Neural crest cell (in vitro differentiated cells): Measurements from ENCODE around the gene EYA4. TPM values are rescaled to one million over a fixed set of nuclear protein-coding genes. Genes with fewer than 3 reads are reported as not detected.

ENCODE experiments used
- DNase-seq: peaks from one replicate; pipeline ENCODE4 v3.0.0; 2021; ENCODE audit warnings: low read depth, mixed read lengths, low spot score
- H3K27ac Mint-ChIP-seq: one replicate; pipeline ENCODE4 v1.8.0; 2021; ENCODE audit warnings: mild to moderate bottlenecking, mixed read lengths; ENCODE audit not compliant: unreplicated experiment
- H3K27me3 Mint-ChIP-seq: 2 replicates; pipeline ENCODE4 v1.8.0; 2021; ENCODE audit warnings: low read depth, mild to moderate bottlenecking, mixed read lengths
- H3K36me3 Mint-ChIP-seq: 2 replicates; pipeline ENCODE4 v1.8.0; 2021; ENCODE audit warnings: low read depth, mild to moderate bottlenecking, mixed read lengths
- H3K4me1 Mint-ChIP-seq: 2 replicates; pipeline ENCODE4 v1.8.0; 2021; ENCODE audit warnings: mixed read lengths
- H3K4me3 Mint-ChIP-seq: one replicate; pipeline ENCODE4 v1.8.0; 2021; ENCODE audit warnings: mild to moderate bottlenecking, mixed read lengths
- H3K9me3 Mint-ChIP-seq: 2 replicates; pipeline ENCODE4 v1.8.0; 2021; ENCODE audit warnings: mixed read lengths
- CTCF ChIP-seq: fragments of 200-600 bp; sonication (generic); conservative IDR thresholded peaks from 2 replicates; pipeline ENCODE4 v1.5.0; 2021; ENCODE audit warnings: antibody characterized with exemption, mild to moderate bottlenecking
- total RNA-seq: library from RNA; stranded (reverse); gene quantifications from 2 replicates; pipeline ENCODE4 v1.2.1, GENCODE V29; 2021

The EYA4 gene
- total RNA-seq, 1 donor from 2014 or later, result 1.6 TPM

GRCh38 chr6:133359760-133360159 lies 118.6 kb downstream of the EYA4 start:
- no peak overlapping the region for H3K27ac Mint-ChIP-seq

GRCh38 chr6:133360194-133360593 lies 119.0 kb downstream of the EYA4 start:
- H3K4me3 Mint-ChIP-seq, result no peak overlapping the region
- no peaks in the 10 kb centered on the region for H3K9me3 Mint-ChIP-seq
- H3K27me3 Mint-ChIP-seq, result no peaks in the 10 kb centered on the region
- H3K4me1 Mint-ChIP-seq, result peaks cover 9% of the 10 kb centered on the region
- H3K27ac Mint-ChIP-seq, result no peak overlapping the region
- no peak for TF ChIP-seq CTCF
- no peak for DNase-seq
- H3K36me3 Mint-ChIP-seq, result no peaks in the 10 kb centered on the region

More at GRCh38 chr6:133359760-133360159, 118.6 kb downstream of the EYA4 start:
- no peaks in the 10 kb centered on the region for H3K27me3 Mint-ChIP-seq
- H3K4me3 Mint-ChIP-seq, result no peak overlapping the region
- no peaks in the 10 kb centered on the region for H3K9me3 Mint-ChIP-seq
- no peak for TF ChIP-seq CTCF
- H3K4me1 Mint-ChIP-seq, result peaks cover 9% of the 10 kb centered on the region
- no peaks in the 10 kb centered on the region for H3K36me3 Mint-ChIP-seq
- DNase-seq, result no peak

- no peaks in the 10 kb centered on the region for H3K9me3 Mint-ChIP-seq
- H3K4me3 Mint-ChIP-seq, result no peak overlapping the region
- no peaks in the 10 kb centered on the region for H3K27me3 Mint-ChIP-seq
- H3K4me1 Mint-ChIP-seq, result peaks cover 9% of the 10 kb centered on the region
- H3K27ac Mint-ChIP-seq, result no peak overlapping the region
- TF ChIP-seq CTCF, result no peak
- DNase-seq, result no peak
- H3K36me3 Mint-ChIP-seq, result no peaks in the 10 kb centered on the region
Observed at GRCh38 chr6:133362813-133363212, 121.7 kb downstream of the EYA4 start.

- DNase-seq, result no peak
- H3K9me3 Mint-ChIP-seq, result no peaks in the 10 kb centered on the region
- H3K4me3 Mint-ChIP-seq, result no peak overlapping the region
- H3K27me3 Mint-ChIP-seq, result no peaks in the 10 kb centered on the region
- no peak overlapping the region for H3K27ac Mint-ChIP-seq
- no peaks in the 10 kb centered on the region for H3K36me3 Mint-ChIP-seq
- no peaks in the 10 kb centered on the region for H3K4me1 Mint-ChIP-seq
- no peak for TF ChIP-seq CTCF
Observed at GRCh38 chr6:133368664-133369063, 127.5 kb downstream of the EYA4 start.

GRCh38 chr6:133369773-133370272 lies 128.7 kb downstream of the EYA4 start:
- no peak for TF ChIP-seq CTCF
- no peak for DNase-seq
- H3K27ac Mint-ChIP-seq, result no peak overlapping the region
- no peaks in the 10 kb centered on the region for H3K36me3 Mint-ChIP-seq
- no peak overlapping the region for H3K4me3 Mint-ChIP-seq
- no peaks in the 10 kb centered on the region for H3K27me3 Mint-ChIP-seq
- H3K9me3 Mint-ChIP-seq, result no peaks in the 10 kb centered on the region
- no peaks in the 10 kb centered on the region for H3K4me1 Mint-ChIP-seq

- H3K27me3 Mint-ChIP-seq, result no peaks in the 10 kb centered on the region
- H3K9me3 Mint-ChIP-seq, result no peaks in the 10 kb centered on the region
- no peaks in the 10 kb centered on the region for H3K36me3 Mint-ChIP-seq
- H3K27ac Mint-ChIP-seq, result no peak overlapping the region
- no peak for DNase-seq
- no peak for TF ChIP-seq CTCF
- H3K4me3 Mint-ChIP-seq, result no peak overlapping the region
- H3K4me1 Mint-ChIP-seq, result no peaks in the 10 kb centered on the region
Observed at GRCh38 chr6:133376743-133377142, 135.6 kb downstream of the EYA4 start.
